ENCODE data around the gene KCNAB1.
A peak's percentile ranks its signal among the peaks of the same experiment; 100 is the strongest.

Gene KCNAB1

DNA sequence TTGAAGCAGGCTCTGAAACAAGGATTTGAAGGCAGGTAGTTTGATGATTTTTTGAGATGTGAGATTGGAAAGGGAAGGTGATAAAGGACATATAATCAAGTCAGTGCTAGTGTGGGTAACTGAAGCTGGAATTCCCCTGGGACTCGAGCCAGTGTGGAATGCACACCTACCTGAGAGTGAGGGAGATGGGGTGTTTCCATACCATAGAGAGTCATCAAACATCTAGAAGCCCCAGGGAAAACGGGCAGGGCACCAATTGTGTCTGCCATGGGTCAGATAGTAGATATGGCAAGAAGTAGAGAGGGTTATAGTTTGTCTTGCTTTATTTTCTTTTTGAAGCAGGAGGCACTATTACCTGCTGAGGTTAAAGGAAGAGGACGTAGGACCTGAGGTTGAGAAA, 314.5 kb downstream of the KCNAB1 start:
- TF ChIP-seq, protein P1, sequence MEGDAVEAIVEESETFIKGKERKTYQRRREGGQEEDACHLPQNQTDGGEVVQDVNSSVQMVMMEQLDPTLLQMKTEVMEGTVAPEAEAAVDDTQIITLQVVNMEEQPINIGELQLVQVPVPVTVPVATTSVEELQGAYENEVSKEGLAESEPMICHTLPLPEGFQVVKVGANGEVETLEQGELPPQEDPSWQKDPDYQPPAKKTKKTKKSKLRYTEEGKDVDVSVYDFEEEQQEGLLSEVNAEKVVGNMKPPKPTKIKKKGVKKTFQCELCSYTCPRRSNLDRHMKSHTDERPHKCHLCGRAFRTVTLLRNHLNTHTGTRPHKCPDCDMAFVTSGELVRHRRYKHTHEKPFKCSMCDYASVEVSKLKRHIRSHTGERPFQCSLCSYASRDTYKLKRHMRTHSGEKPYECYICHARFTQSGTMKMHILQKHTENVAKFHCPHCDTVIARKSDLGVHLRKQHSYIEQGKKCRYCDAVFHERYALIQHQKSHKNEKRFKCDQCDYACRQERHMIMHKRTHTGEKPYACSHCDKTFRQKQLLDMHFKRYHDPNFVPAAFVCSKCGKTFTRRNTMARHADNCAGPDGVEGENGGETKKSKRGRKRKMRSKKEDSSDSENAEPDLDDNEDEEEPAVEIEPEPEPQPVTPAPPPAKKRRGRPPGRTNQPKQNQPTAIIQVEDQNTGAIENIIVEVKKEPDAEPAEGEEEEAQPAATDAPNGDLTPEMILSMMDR (IDR thresholded peaks at IDR 0.05), result no peak

GRCh38 chr3:156443079-156443478, 322.7 kb downstream of the KCNAB1 start:
- TF ChIP-seq, protein P1 (IDR thresholded peaks at IDR 0.05), result no peak

GRCh38 chr3:156445117-156446090, 325.0 kb downstream of the KCNAB1 start:
- TF ChIP-seq, protein P1 (IDR thresholded peaks at IDR 0.05), result no peak

- TF ChIP-seq, protein P1 (IDR thresholded peaks at IDR 0.05), result peak; percentile 42; the same call in 1 of the 2 replicates
Measured at GRCh38 chr3:156448300-156448699, 327.9 kb downstream of the KCNAB1 start.

GRCh38 chr3:156449710-156450574, 329.6 kb downstream of the KCNAB1 start:
- TF ChIP-seq, protein P1 (IDR thresholded peaks at IDR 0.05), result peak; percentile 75

GRCh38 chr3:156455839-156456238, 335.5 kb downstream of the KCNAB1 start:
- TF ChIP-seq, protein P1 (IDR thresholded peaks at IDR 0.05), result no peak

DNA sequence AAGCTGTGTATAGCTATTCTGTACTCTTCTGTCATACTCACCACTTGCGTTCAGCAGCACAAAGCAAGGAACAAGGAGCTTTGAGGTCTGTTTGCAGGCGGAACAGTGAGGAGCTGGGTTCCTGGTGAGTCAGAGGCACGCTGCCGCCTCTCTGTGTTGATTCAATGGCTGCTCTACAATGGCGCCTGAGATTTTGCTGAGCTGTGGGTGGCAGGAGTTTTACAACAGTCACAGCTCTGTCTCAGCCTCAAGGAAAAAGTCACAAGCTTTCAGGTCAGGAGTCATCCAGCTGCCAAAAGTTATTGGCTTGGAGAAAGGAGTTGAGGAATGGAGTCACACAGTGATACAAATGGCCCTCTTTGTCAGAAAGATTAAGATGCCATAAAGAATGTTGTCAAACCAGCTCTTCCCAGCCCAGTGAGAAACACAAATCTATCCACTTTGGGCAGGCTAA, 336.4 kb downstream of the KCNAB1 start:
- TF ChIP-seq, protein P1 (IDR thresholded peaks at IDR 0.05), result no peak
